ENCODE data around the gene LIMS2.

DNA sequence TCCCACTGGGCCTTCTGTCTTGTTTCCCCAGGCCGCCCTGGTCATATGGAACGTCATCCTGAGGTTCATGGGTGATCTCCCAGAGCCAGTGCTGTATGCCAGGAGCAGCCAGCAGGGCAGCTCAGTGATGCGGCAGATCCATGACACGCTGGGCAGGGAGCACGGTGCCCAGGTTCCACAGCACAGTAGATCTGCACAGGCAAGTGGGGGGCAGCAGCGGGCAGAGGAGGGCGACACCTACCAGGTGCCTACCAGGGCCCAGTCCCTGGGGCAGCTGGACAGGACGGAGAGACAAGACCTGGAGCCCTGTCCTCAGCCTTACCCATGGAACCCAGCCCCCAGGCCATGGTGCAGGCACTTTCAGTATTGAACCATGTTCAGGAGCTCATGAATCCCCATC, 65.5 kb downstream of the LIMS2 start:
- TF ChIP-seq, protein P1, sequence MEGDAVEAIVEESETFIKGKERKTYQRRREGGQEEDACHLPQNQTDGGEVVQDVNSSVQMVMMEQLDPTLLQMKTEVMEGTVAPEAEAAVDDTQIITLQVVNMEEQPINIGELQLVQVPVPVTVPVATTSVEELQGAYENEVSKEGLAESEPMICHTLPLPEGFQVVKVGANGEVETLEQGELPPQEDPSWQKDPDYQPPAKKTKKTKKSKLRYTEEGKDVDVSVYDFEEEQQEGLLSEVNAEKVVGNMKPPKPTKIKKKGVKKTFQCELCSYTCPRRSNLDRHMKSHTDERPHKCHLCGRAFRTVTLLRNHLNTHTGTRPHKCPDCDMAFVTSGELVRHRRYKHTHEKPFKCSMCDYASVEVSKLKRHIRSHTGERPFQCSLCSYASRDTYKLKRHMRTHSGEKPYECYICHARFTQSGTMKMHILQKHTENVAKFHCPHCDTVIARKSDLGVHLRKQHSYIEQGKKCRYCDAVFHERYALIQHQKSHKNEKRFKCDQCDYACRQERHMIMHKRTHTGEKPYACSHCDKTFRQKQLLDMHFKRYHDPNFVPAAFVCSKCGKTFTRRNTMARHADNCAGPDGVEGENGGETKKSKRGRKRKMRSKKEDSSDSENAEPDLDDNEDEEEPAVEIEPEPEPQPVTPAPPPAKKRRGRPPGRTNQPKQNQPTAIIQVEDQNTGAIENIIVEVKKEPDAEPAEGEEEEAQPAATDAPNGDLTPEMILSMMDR (conservative IDR thresholded peaks at IDR 0.05 in 1 of 2, IDR thresholded peaks at IDR 0.05 in 1 of 2; ENCODE audit: low read depth in 1 of 2, low read length in 2 of 2): no peak
- TF ChIP-seq EZH2 (IDR thresholded peaks at IDR 0.05; ENCODE audit: low read length, missing control alignments): no peak

Data from fibroblast of lung (primary cell).